Measurements from ENCODE around the gene PRDM7. TPM values are rescaled to one million over a fixed set of nuclear protein-coding genes. Genes with fewer than 3 reads are reported as not detected.

PRDM7 gene
- total and polyA plus RNA-seq, 9 of the 15 experiments (the other 6 are each of a cell fraction or from before 2014, with no cell fraction given), result not detected

- TF ChIP-seq ZNF175 (CRISPR knock-in tag; IDR thresholded peaks at IDR 0.05; ENCODE audit: low read depth) (no peak; the same call in 1 of the 2 replicates), HLTF (IDR thresholded peaks at IDR 0.05) (no peak), ZNF280B (CRISPR knock-in tag; IDR thresholded peaks at IDR 0.05) (no peak), SMAD4 (CRISPR knock-in tag; conservative IDR thresholded peaks at IDR 0.05) (peak; percentile 78; the same call in 1 of the 2 replicates), MED1 (CRISPR knock-in tag; IDR thresholded peaks at IDR 0.05; ENCODE audit: borderline replicate concordance) (no peak), HNRNPK (IDR thresholded peaks at IDR 0.05; ENCODE audit: low read depth, low read length, poor library complexity, severe bottlenecking) (no peak), ZNF212 (CRISPR knock-in tag; IDR thresholded peaks at IDR 0.05) (no peak), MTF1 (CRISPR knock-in tag; IDR thresholded peaks at IDR 0.05; ENCODE audit: borderline replicate concordance) (no peak), MLX (CRISPR knock-in tag; conservative IDR thresholded peaks at IDR 0.05) (no peak), CLOCK (CRISPR knock-in tag; IDR thresholded peaks at IDR 0.05; ENCODE audit: borderline replicate concordance) (no peak), CEBPB (tag; IDR thresholded peaks at IDR 0.05) (no peak), BHLHE40 (IDR thresholded peaks at IDR 0.05; ENCODE audit: low read length) (peak; percentile 39; the same call in 1 of the 2 replicates), BRCA1 (IDR thresholded peaks at IDR 0.05) (no peak), BRCA1 (CRISPR knock-in tag; IDR thresholded peaks at IDR 0.05) (no peak), THRB (CRISPR knock-in tag; conservative IDR thresholded peaks at IDR 0.05) (no peak), NFRKB (IDR thresholded peaks at IDR 0.05; ENCODE audit: low read depth) (peak; percentile 66; the same call in 1 of the 2 replicates), NFATC3 (IDR thresholded peaks at IDR 0.05) (no peak), HNRNPH1 (optimal IDR thresholded peaks at IDR 0.05; ENCODE audit: low read depth, low read length) (no peak), ESRRA (IDR thresholded peaks at IDR 0.05; ENCODE audit: borderline replicate concordance, low read depth) (no peak), ZBTB7A (IDR thresholded peaks at IDR 0.05; ENCODE audit: borderline replicate concordance, control insufficient read depth, low read depth, low read length) (peak; percentile 87; the same call in 1 of the 2 replicates), NFXL1 (CRISPR knock-in tag; IDR thresholded peaks at IDR 0.05) (no peak), GTF2A2 (tag; IDR thresholded peaks at IDR 0.05) (no peak), XRCC5 (IDR thresholded peaks at IDR 0.05; ENCODE audit: low read depth, low read length) (no peak)
These were observed 54.7 kb downstream of the PRDM7 start (continued) for GRCh38 chr16:90022209-90023077.

Data from K562 (cell line).